D721Med (cell line): ENCODE data around the gene TMEM132E.

ENCODE experiments used
- DNase-seq: peaks from one replicate; pipeline ENCODE4 v3.0.0; 2011; ENCODE audit warnings: low spot score; ENCODE audit not compliant: insufficient read length
- FAIRE-seq: peaks from 2 replicates; lab custom pipeline; 2011; peaks lifted over from hg19 to GRCh38; lab: Jason Lieb, UNC
- CTCF ChIP-seq: IDR thresholded peaks from 2 replicates; pipeline ENCODE4 v1.5.1; 2012; ENCODE audit warnings: mild to moderate bottlenecking, control low read depth; ENCODE audit not compliant: insufficient read depth; ENCODE audit errors: missing control alignments

The TMEM132E gene

GRCh38 chr17:34665150-34665806 is 85.9 kb downstream of the TMEM132E start:
- FAIRE-seq (no peak), DNase-seq (no peak)
- no peak for TF ChIP-seq CTCF

GRCh38 chr17:34665819-34666763 is 86.7 kb downstream of the TMEM132E start:
- no peak for FAIRE-seq
- no peak for DNase-seq
- no peak for TF ChIP-seq CTCF

GRCh38 chr17:34667656-34668055 is 88.3 kb downstream of the TMEM132E start:
- no peak for DNase-seq
- FAIRE-seq: no peak
- no peak for TF ChIP-seq CTCF

GRCh38 chr17:34668206-34668605 is 88.8 kb downstream of the TMEM132E start:
- no peak for TF ChIP-seq CTCF
- no peak for DNase-seq
- no peak for FAIRE-seq

GRCh38 chr17:34669511-34669910 is 90.1 kb downstream of the TMEM132E start:
- FAIRE-seq (no peak), DNase-seq (no peak)
- TF ChIP-seq CTCF: no peak

- no peak for TF ChIP-seq CTCF
- FAIRE-seq: no peak
Observed at GRCh38 chr17:34670618-34671017, 91.2 kb downstream of the TMEM132E start.

GRCh38 chr17:34671191-34671590 is 91.8 kb downstream of the TMEM132E start:
- FAIRE-seq: no peak
- TF ChIP-seq CTCF: no peak
- no peak for DNase-seq

More at GRCh38 chr17:34670618-34671017, 91.2 kb downstream of the TMEM132E start:
- DNase-seq: no peak
